Stimulated activated CD8-positive, alpha-beta memory T cell treated with anti-CD3 and anti-CD28 coated beads, Interleukin-12 subunit alpha, Interleukin-12 subunit beta, amount 100 ng/mL, for 24 hours (primary cell): ENCODE results near the gene PADI2.

Experiments
- DNase-seq: peaks from one replicate; pipeline ENCODE4 v3.0.0-alpha.2; 2020; ENCODE audit errors: extremely low read depth

Gene PADI2

GRCh38 chr1:17112496-17113236 lies 6.6 kb downstream of the PADI2 start:
- no peak for DNase-seq

- no peak for DNase-seq
Measured at GRCh38 chr1:17112076-17112475, 7.2 kb downstream of the PADI2 start.

- no peak for DNase-seq
Measured at GRCh38 chr1:17110555-17110926, 8.7 kb downstream of the PADI2 start.

GRCh38 chr1:17109892-17110554 lies 9.2 kb downstream of the PADI2 start:
- no peak for DNase-seq

GRCh38 chr1:17108786-17109185 lies 10.5 kb downstream of the PADI2 start:
- no peak for DNase-seq

GRCh38 chr1:17108360-17108759 lies 10.9 kb downstream of the PADI2 start:
- DNase-seq, result no peak

- DNase-seq, result no peak
Measured at GRCh38 chr1:17104782-17105181, 14.5 kb downstream of the PADI2 start.

- no peak for DNase-seq
Measured at GRCh38 chr1:17102232-17102631, 17.0 kb downstream of the PADI2 start.

GRCh38 chr1:17101261-17101660 lies 18.0 kb downstream of the PADI2 start:
- DNase-seq, result no peak

GRCh38 chr1:17099616-17100340 lies 19.5 kb downstream of the PADI2 start:
- DNase-seq, result no peak

- no peak for DNase-seq
Measured at GRCh38 chr1:17098446-17099317, 20.6 kb downstream of the PADI2 start.

GRCh38 chr1:17097787-17098186 lies 21.5 kb downstream of the PADI2 start:
- no peak for DNase-seq

GRCh38 chr1:17097147-17097546 lies 22.1 kb downstream of the PADI2 start:
- no peak for DNase-seq

- DNase-seq, result no peak
Measured at GRCh38 chr1:17096584-17096983, 22.7 kb downstream of the PADI2 start.

- no peak for DNase-seq
Measured at GRCh38 chr1:17095141-17095540, 24.1 kb downstream of the PADI2 start.

- DNase-seq, result no peak
Measured at GRCh38 chr1:17094664-17095063, 24.6 kb downstream of the PADI2 start.

GRCh38 chr1:17093822-17094393 lies 25.3 kb downstream of the PADI2 start:
- DNase-seq, result no peak

- DNase-seq, result no peak
Measured at GRCh38 chr1:17091252-17091651, 28.0 kb downstream of the PADI2 start.

GRCh38 chr1:17089506-17089905 lies 29.7 kb downstream of the PADI2 start:
- no peak for DNase-seq

- no peak for DNase-seq
Measured at GRCh38 chr1:17086751-17087150, 32.5 kb downstream of the PADI2 start.

GRCh38 chr1:17084787-17085186 lies 34.5 kb downstream of the PADI2 start:
- no peak for DNase-seq

- no peak for DNase-seq
Measured at GRCh38 chr1:17082761-17083160, 36.5 kb downstream of the PADI2 start.
